WI38 (cell line): ENCODE data around the gene STEAP2.
"Not testable (repeated sequence)": the region's sequence is repeated elsewhere in the genome, so short reads cannot be mapped to it uniquely, and the experiment has no call there.

Experiments used
- H3K4me3 ChIP-seq: 2 replicates; pipeline ENCODE4 v1.5.1; 2011; ENCODE audit warnings: low read depth, mild to moderate bottlenecking, control low read depth, low read length
- TF ChIP-seq, protein P1 (sequence below): IDR thresholded peaks from 2 replicates; pipeline ENCODE4 v1.5.1; 2012; ENCODE audit warnings: low read depth, mild to moderate bottlenecking, control low read depth, low read length

STEAP2 gene

GRCh38 chr7:90250601-90251303, 39.2 kb downstream of the STEAP2 start:
- TF ChIP-seq, protein P1, sequence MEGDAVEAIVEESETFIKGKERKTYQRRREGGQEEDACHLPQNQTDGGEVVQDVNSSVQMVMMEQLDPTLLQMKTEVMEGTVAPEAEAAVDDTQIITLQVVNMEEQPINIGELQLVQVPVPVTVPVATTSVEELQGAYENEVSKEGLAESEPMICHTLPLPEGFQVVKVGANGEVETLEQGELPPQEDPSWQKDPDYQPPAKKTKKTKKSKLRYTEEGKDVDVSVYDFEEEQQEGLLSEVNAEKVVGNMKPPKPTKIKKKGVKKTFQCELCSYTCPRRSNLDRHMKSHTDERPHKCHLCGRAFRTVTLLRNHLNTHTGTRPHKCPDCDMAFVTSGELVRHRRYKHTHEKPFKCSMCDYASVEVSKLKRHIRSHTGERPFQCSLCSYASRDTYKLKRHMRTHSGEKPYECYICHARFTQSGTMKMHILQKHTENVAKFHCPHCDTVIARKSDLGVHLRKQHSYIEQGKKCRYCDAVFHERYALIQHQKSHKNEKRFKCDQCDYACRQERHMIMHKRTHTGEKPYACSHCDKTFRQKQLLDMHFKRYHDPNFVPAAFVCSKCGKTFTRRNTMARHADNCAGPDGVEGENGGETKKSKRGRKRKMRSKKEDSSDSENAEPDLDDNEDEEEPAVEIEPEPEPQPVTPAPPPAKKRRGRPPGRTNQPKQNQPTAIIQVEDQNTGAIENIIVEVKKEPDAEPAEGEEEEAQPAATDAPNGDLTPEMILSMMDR, result no peak
- no peak overlapping the region for H3K4me3 ChIP-seq

DNA sequence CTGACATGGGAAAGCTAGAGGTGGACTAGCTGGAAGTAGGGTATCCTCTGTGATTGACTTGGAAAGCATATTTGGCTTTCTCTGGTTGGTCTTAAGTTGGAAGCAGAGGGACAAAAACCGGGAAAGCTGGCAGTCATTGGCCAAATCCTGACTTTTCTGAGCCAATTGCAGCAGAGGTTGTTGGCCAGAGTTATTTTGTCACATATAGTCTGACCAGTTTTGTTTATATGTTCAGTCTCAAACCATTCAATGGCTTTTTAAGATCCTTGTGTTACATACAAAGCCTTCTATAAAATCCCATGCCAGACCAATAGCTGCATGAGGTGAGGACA, 39.7 kb downstream of the STEAP2 start:
- TF ChIP-seq, protein P1, result no peak
- no peak overlapping the region for H3K4me3 ChIP-seq

DNA sequence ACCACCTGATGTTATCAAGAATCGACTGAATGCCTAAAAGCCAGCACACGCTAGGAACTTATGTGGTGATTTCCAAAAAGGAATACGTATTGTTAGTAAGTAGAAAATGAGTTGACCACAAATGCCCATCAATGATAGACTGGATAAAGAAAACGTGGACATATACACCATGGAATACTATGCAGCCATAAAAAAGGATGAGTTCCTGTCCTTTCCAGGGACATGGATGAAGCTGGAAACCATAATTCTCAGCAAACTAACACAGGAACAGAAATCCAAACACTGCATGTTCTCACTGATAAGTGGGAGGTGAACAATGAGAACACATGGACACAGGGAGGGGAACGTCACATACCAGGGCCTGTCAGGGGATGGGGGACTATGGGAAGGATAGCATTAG, 44.5 kb downstream of the STEAP2 start:
- not testable (repeated sequence) for H3K4me3 ChIP-seq

GRCh38 chr7:90256778-90257177, 45.2 kb downstream of the STEAP2 start:
- TF ChIP-seq, protein P1, result no peak
- no peak overlapping the region for H3K4me3 ChIP-seq

DNA sequence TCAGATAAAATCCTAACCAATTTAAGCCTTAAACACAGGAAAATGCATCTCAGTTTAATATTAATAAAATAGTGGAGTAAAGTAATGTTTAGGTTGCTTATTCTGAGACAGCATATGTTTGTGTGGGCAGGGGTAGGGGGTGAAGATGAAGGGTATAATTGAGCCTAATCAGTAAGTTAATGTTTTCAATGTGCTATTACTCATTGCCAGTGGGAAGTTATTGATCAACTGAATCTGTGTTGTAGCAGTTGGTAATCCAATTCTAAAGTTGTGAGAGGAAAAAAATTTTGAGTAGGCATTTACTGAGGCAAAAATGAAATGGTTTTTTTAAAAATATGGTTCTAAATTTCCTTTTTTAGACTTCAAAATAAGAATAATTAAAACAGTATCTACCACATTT, 49.9 kb downstream of the STEAP2 start:
- H3K4me3 ChIP-seq, result no peak overlapping the region

GRCh38 chr7:90262438-90262837, 50.9 kb downstream of the STEAP2 start:
- no peak overlapping the region for H3K4me3 ChIP-seq
- TF ChIP-seq, protein P1, result no peak

More for the DNA sequence above, 49.9 kb downstream of the STEAP2 start:
- TF ChIP-seq, protein P1, result no peak

GRCh38 chr7:90266808-90267207, 55.3 kb downstream of the STEAP2 start:
- TF ChIP-seq, protein P1, result no peak
- no peak overlapping the region for H3K4me3 ChIP-seq

DNA sequence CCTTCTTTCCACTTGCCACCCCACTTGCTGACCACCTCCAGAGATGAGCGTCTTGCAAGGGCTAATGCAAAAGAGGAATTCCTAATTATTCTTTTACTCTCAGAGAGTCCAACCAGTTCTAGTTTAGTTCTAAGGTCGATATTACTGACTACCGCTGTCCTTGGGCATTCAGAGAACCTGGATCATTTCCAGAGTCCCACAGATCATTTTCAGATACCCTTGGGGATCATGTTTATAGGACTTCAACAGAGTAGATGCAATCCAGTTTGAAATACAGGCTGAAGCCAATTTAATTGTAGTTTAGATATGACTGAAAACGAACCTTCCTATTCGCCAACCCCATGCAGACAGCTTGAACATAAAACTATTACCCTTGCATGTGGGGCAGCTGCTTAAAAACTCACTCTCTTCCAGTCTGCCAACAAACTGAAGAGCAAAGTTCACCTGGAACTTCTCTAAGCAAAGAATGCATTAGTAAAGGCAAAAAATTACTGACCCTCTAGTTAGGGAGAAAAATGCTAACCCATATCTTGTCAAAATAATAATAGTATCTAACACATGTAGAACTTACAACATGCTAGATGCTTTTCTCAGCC, 55.8 kb downstream of the STEAP2 start:
- H3K4me3 ChIP-seq, result no peak overlapping the region
- TF ChIP-seq, protein P1, result no peak
